Ishikawa (cell line): ENCODE data around the gene UBC.

Source experiments
- CEBPB ChIP-seq: IDR thresholded peaks from 2 replicates; pipeline ENCODE4 v1.6.1; 2012
- CREB1 ChIP-seq: IDR thresholded peaks from 2 replicates; pipeline ENCODE4 v1.6.1; 2012; ENCODE audit warnings: low read depth
- EGR1 ChIP-seq: IDR thresholded peaks from 2 replicates; pipeline ENCODE4 v1.6.1; 2012
- EP300 ChIP-seq: IDR thresholded peaks from 2 replicates; pipeline ENCODE4 v1.6.1; 2012; ENCODE audit warnings: borderline replicate concordance
- FOXM1 ChIP-seq: IDR thresholded peaks from 2 replicates; pipeline ENCODE4 v1.6.1; 2012; ENCODE audit warnings: low read depth, borderline replicate concordance
- MAX ChIP-seq: IDR thresholded peaks from 2 replicates; pipeline ENCODE4 v1.6.1; 2012
- NFIC ChIP-seq: IDR thresholded peaks from 2 replicates; pipeline ENCODE4 v1.6.1; 2012
- RAD21 ChIP-seq: IDR thresholded peaks from 2 replicates; pipeline ENCODE4 v1.6.1; 2012; ENCODE audit warnings: low read depth
- REST ChIP-seq: IDR thresholded peaks from 2 replicates; pipeline ENCODE4 v1.6.1; 2012; ENCODE audit warnings: low read depth, mild to moderate bottlenecking
- TAF1 ChIP-seq: IDR thresholded peaks from 2 replicates; pipeline ENCODE4 v1.6.1; 2012; ENCODE audit warnings: low read depth, mild to moderate bottlenecking
- TCF12 ChIP-seq: IDR thresholded peaks from 2 replicates; pipeline ENCODE4 v1.6.1; 2012; ENCODE audit warnings: low read depth
- TEAD4 ChIP-seq: IDR thresholded peaks from 2 replicates; pipeline ENCODE4 v1.6.1; 2012
- USF1 ChIP-seq: IDR thresholded peaks from 2 replicates; pipeline ENCODE4 v1.6.1; 2012
- YY1 ChIP-seq: IDR thresholded peaks from 2 replicates; pipeline ENCODE4 v1.6.1; 2012; ENCODE audit warnings: low read depth
- ZBTB7A ChIP-seq: IDR thresholded peaks from 2 replicates; pipeline ENCODE4 v1.6.1; 2012; ENCODE audit warnings: low read depth

The UBC gene

GRCh38 chr12:124867401-124867930 is 47.0 kb downstream of the UBC start:
- no peak for TF ChIP-seq REST
- TF ChIP-seq TAF1, result no peak
- no peak for TF ChIP-seq TEAD4

- TF ChIP-seq YY1 (no peak), REST (no peak), FOXM1 (no peak), TCF12 (no peak), TAF1 (no peak), TEAD4 (no peak), USF1 (no peak), EP300 (no peak), EGR1 (no peak), MAX (no peak), CREB1 (no peak), CEBPB (no peak), ZBTB7A (no peak), NFIC (no peak), RAD21 (no peak)
These were observed 47.5 kb downstream of the UBC start for GRCh38 chr12:124866883-124867400.

- TF ChIP-seq NFIC (no peak), CEBPB (no peak), REST (no peak), TEAD4 (no peak), ZBTB7A (no peak), CREB1 (no peak), TAF1 (no peak), TCF12 (no peak), FOXM1 (no peak), EGR1 (no peak), MAX (no peak), USF1 (no peak), YY1 (no peak), RAD21 (no peak), EP300 (no peak)
These were observed 48.1 kb downstream of the UBC start for GRCh38 chr12:124866195-124866882.

GRCh38 chr12:124865728-124866127 is 48.7 kb downstream of the UBC start:
- no peak for TF ChIP-seq TCF12
- no peak for TF ChIP-seq TEAD4

- TF ChIP-seq YY1 (no peak), EP300 (no peak), CREB1 (no peak), NFIC (no peak), FOXM1 (no peak), USF1 (no peak), EGR1 (no peak), TEAD4 (no peak)
These were observed 50.1 kb downstream of the UBC start for GRCh38 chr12:124864326-124864752.
